NT2/D1 (cell line): Measurements from ENCODE around the gene FHOD3.
"Not testable (repeated sequence)": the region's sequence is repeated elsewhere in the genome, so short reads cannot be mapped to it uniquely, and the experiment has no call there.

Experiments used
- DNase-seq: peaks from one replicate; pipeline ENCODE4 v3.0.0-alpha.2; 2011; ENCODE audit warnings: low read depth, low spot score
- H3K27me3 ChIP-seq: 2 replicates; pipeline ENCODE4 v1.6.0; 2011; ENCODE audit warnings: mild to moderate bottlenecking; ENCODE audit not compliant: insufficient read length, insufficient read depth
- H3K36me3 ChIP-seq: 2 replicates; pipeline ENCODE4 v1.6.1; 2011; ENCODE audit warnings: mild to moderate bottlenecking, low read length, mixed read lengths; ENCODE audit not compliant: insufficient read depth, insufficient read length
- H3K4me1 ChIP-seq: 2 replicates; pipeline ENCODE4 v1.5.1; 2011; ENCODE audit not compliant: insufficient read depth, insufficient read length
- H3K4me3 ChIP-seq: 2 replicates; pipeline ENCODE4 v1.5.1; 2011; ENCODE audit warnings: low read depth; ENCODE audit not compliant: insufficient read length
- H3K9ac ChIP-seq: 2 replicates; pipeline ENCODE4 v1.6.0; 2011; ENCODE audit warnings: low read depth; ENCODE audit not compliant: insufficient read length
- H3K9me3 ChIP-seq: 2 replicates; pipeline ENCODE4 v1.5.1; 2011; ENCODE audit warnings: mild to moderate bottlenecking, low read length; ENCODE audit not compliant: insufficient read depth
- SUZ12 ChIP-seq: IDR thresholded peaks from 2 replicates; pipeline ENCODE4 v1.6.1; 2011; ENCODE audit not compliant: insufficient read length, insufficient read depth; ENCODE audit errors: extremely low read depth
- YY1 ChIP-seq: IDR thresholded peaks from 2 replicates; pipeline ENCODE4 v1.6.1; 2011; ENCODE audit not compliant: insufficient read length, insufficient read depth
- ZNF274 ChIP-seq: IDR thresholded peaks from 2 replicates; pipeline ENCODE4 v1.6.1; 2011; ENCODE audit warnings: mild to moderate bottlenecking, low read depth, low read length

Gene FHOD3

GRCh38 chr18:36543991-36544725 lies 246.6 kb downstream of the FHOD3 start:
- Histone ChIP-seq H3K9me3 (no peaks in the 10 kb centered on the region), H3K36me3 (no peaks in the 10 kb centered on the region), H3K27me3 (no peaks in the 10 kb centered on the region), H3K9ac (no peak overlapping the region), H3K4me3 (no peak overlapping the region), H3K4me1 (peaks cover 1% of the 10 kb centered on the region)
- DNase-seq = no peak
- TF ChIP-seq SUZ12 = no peak
- TF ChIP-seq ZNF274 = no peak
- no peak for TF ChIP-seq YY1

- H3K9ac ChIP-seq = no peak overlapping the region
- no peak overlapping the region for H3K4me3 ChIP-seq
- H3K9me3 ChIP-seq = no peaks in the 10 kb centered on the region
- no peaks in the 10 kb centered on the region for H3K36me3 ChIP-seq
- H3K27me3 ChIP-seq = no peaks in the 10 kb centered on the region
- H3K4me1 ChIP-seq = peaks cover 1% of the 10 kb centered on the region
- DNase-seq = no peak
- TF ChIP-seq YY1 (no peak), SUZ12 (no peak), ZNF274 (no peak)
These were observed 248.4 kb downstream of the FHOD3 start for GRCh38 chr18:36545821-36546427.

GRCh38 chr18:36546876-36547275 lies 249.4 kb downstream of the FHOD3 start:
- H3K9me3 ChIP-seq = no peaks in the 10 kb centered on the region
- DNase-seq = no peak
- no peaks in the 10 kb centered on the region for H3K27me3 ChIP-seq
- no peaks in the 10 kb centered on the region for H3K36me3 ChIP-seq
- no peak overlapping the region for H3K9ac ChIP-seq
- H3K4me1 ChIP-seq = peaks cover 1% of the 10 kb centered on the region
- TF ChIP-seq YY1 (no peak), ZNF274 (no peak), SUZ12 (no peak)
- H3K4me3 ChIP-seq = no peak overlapping the region

GRCh38 chr18:36547544-36547943 lies 250.0 kb downstream of the FHOD3 start:
- Histone ChIP-seq H3K9me3 (no peaks in the 10 kb centered on the region), H3K9ac (no peak overlapping the region), H3K27me3 (no peaks in the 10 kb centered on the region), H3K4me3 (no peak overlapping the region), H3K4me1 (peaks cover 1% of the 10 kb centered on the region), H3K36me3 (no peaks in the 10 kb centered on the region)
- TF ChIP-seq SUZ12 (no peak), YY1 (no peak), ZNF274 (no peak)
- no peak for DNase-seq

GRCh38 chr18:36551274-36551673 lies 253.8 kb downstream of the FHOD3 start:
- DNase-seq, H3K4me1 ChIP-seq, H3K4me3 ChIP-seq, H3K36me3 ChIP-seq, H3K9ac ChIP-seq, H3K27me3 ChIP-seq, H3K9me3 ChIP-seq: not testable (repeated sequence)

- H3K36me3 ChIP-seq = no peaks in the 10 kb centered on the region
- no peak for DNase-seq
These were observed 260.7 kb downstream of the FHOD3 start for GRCh38 chr18:36558234-36558633.

GRCh38 chr18:36559149-36559857 lies 261.8 kb downstream of the FHOD3 start:
- Histone ChIP-seq H3K9me3 (no peaks in the 10 kb centered on the region), H3K4me1 (peaks cover 4% of the 10 kb centered on the region), H3K4me3 (no peak overlapping the region), H3K36me3 (no peaks in the 10 kb centered on the region), H3K27me3 (no peaks in the 10 kb centered on the region), H3K9ac (no peak overlapping the region)
- DNase-seq = no peak
- TF ChIP-seq YY1 (no peak), ZNF274 (no peak), SUZ12 (no peak)

More at GRCh38 chr18:36558234-36558633, 260.7 kb downstream of the FHOD3 start:
- Histone ChIP-seq H3K9me3 (no peaks in the 10 kb centered on the region), H3K4me1 (peaks cover 4% of the 10 kb centered on the region), H3K9ac (no peak overlapping the region), H3K27me3 (no peaks in the 10 kb centered on the region), H3K4me3 (no peak overlapping the region)
- TF ChIP-seq SUZ12 = no peak
- no peak for TF ChIP-seq ZNF274
- TF ChIP-seq YY1 = no peak
